ENCODE results near the gene SSBP2. TPM values are rescaled to one million over a fixed set of nuclear protein-coding genes. Genes with fewer than 3 reads are reported as not detected.

The SSBP2 gene
- total RNA-seq (10 to 100 TPM; 36.2 to 99.9 TPM), polyA plus RNA-seq (10 to 100 TPM; 17.2 to 18.4 TPM)
- long read RNA-seq, donor 1, full-length matches to known transcripts, result 17 of 17 reads
- long read RNA-seq, donor 1, partial matches to known transcripts, result 0 of 17 reads
- long read RNA-seq, donor 1, other reads (novel, unspliced or antisense), result 0 of 17 reads
- long read RNA-seq, donor 2, full-length matches to known transcripts, result 4 of 15 reads
- long read RNA-seq, donor 2, partial matches to known transcripts, result 11 of 15 reads
- long read RNA-seq, donor 2, other reads (novel, unspliced or antisense), result 0 of 15 reads
- long read RNA-seq, donor 3, full-length matches to known transcripts, result 5 of 14 reads
- long read RNA-seq, donor 3, partial matches to known transcripts, result 9 of 14 reads
- long read RNA-seq, donor 3, other reads (novel, unspliced or antisense), result 0 of 14 reads
- long read RNA-seq, donor 4, full-length matches to known transcripts, result 6 of 6 reads
- long read RNA-seq, donor 4, partial matches to known transcripts, result 0 of 6 reads
- long read RNA-seq, donor 4, other reads (novel, unspliced or antisense), result 0 of 6 reads
- long read RNA-seq, donor 5, full-length matches to known transcripts, result 13 of 13 reads
- long read RNA-seq, donor 5, partial matches to known transcripts, result 0 of 13 reads
- long read RNA-seq, donor 5, other reads (novel, unspliced or antisense), result 0 of 13 reads

DNA sequence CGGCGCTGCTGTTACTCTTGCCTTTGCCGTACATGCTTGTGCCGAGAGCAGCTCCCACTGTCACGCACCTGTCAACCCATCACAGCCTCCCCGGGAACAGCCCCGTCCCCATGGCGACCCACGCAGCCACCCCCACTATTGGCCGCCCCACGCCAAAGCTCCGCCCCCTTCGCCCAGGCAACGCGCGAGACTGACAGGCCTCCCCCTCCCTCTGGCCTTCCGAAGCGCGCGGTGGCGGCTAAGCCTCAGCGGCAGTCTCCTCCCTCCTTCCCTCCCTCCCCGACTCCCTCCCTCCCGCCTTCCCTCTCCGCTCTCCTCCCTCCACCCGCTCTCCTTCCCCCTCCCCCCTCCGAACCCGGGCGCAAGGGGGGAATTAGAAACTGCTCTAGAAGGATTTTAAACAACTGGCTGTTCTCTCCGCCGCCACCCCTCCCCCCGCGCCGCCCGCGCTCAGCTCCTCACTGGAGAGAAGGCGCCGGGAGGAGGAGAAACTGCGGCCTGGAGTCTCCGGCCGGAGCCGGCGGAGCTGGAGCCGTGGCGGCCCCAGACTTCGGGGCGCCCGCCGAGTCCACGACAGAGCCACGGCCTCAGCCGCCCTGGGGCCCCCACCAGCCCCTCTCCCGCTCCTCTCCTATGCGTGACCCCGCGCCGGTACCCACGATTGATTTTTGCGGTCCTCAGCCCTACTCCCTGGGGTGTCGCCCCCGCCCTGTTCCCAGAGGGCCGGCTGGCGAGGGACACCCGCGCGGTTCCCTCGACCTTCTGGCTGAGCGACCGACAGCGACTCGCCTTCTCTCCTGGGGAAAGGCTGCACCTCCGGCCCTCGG lies at the start of gene SSBP2:
Gene SSBP2, minus strand, starts transcription at position 89 of the 827 bp plus-strand sequence. Its CDS starts 55 bp downstream, at position 34.
- Histone ChIP-seq H3K9me3 (ENCODE audit: control insufficient read depth in 4 of 4, insufficient read depth in 3 of 4, low read length in 3 of 4) (no peaks in the 10 kb centered on the region), H3K4me1 (ENCODE audit: control insufficient read depth in 5 of 5, insufficient read depth in 5 of 5, low read length in 5 of 5) (peaks cover 0 to 29% (median 5%) of the 10 kb centered on the region in 5 donors), H3K27me3 (ENCODE audit: control insufficient read depth in 3 of 3, insufficient read depth in 3 of 3, low read length in 2 of 3) (no peaks in the 10 kb centered on the region), H3K27ac (ENCODE audit: low read depth in 1 of 2, low read length in 1 of 2) (peak within 1 kb of the TSS; percentile 99), H3K4me3 (peak within 1 kb of the TSS; percentile 66), H3K36me3 (ENCODE audit: control insufficient read depth in 4 of 4, insufficient read depth in 4 of 4, low read length in 4 of 4) (no peaks in the 10 kb centered on the region), H3K9ac (ENCODE audit: insufficient read depth in 1 of 2, low read length in 2 of 2) (peak within 1 kb of the TSS; percentile 74 to 77)
- ATAC-seq (ENCODE audit: insufficient read depth, low FRiP score) (peak; percentile 92), DNase-seq (peak; percentile 100)
- WGBS, 2 donors, result 1% methylated on average over 48 to 73 of the region's 73 CpGs
- TF ChIP-seq, protein P1, sequence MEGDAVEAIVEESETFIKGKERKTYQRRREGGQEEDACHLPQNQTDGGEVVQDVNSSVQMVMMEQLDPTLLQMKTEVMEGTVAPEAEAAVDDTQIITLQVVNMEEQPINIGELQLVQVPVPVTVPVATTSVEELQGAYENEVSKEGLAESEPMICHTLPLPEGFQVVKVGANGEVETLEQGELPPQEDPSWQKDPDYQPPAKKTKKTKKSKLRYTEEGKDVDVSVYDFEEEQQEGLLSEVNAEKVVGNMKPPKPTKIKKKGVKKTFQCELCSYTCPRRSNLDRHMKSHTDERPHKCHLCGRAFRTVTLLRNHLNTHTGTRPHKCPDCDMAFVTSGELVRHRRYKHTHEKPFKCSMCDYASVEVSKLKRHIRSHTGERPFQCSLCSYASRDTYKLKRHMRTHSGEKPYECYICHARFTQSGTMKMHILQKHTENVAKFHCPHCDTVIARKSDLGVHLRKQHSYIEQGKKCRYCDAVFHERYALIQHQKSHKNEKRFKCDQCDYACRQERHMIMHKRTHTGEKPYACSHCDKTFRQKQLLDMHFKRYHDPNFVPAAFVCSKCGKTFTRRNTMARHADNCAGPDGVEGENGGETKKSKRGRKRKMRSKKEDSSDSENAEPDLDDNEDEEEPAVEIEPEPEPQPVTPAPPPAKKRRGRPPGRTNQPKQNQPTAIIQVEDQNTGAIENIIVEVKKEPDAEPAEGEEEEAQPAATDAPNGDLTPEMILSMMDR (IDR thresholded peaks at IDR 0.05; ENCODE audit: control extremely low read depth, extremely low read depth), result peak; percentile 14

DNA sequence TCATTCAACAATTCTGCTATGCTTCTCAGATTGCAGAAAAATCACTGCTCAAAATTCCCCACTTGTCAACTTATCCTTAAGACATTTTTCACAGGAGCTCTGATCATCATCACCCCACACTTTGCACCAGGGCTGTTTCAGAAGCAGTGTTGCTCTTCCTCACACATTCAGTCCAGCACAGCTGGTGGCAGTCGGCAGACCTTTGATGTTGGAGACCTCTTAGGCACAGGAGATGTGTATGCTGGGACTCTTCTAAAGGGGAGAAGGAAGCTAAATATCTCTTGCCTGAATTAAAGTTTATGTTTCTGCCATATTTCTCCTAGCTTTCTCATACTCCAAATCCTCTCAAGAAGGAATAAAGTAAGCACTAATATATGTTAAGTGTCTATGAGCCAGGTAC lies 44.8 kb upstream of the SSBP2 start:
- Histone ChIP-seq H3K4me1 (ENCODE audit: control insufficient read depth in 5 of 5, insufficient read depth in 5 of 5, low read length in 5 of 5) (peaks cover 0 to 6% (median 0%) of the 10 kb centered on the region in 5 donors), H3K36me3 (ENCODE audit: control insufficient read depth in 4 of 4, insufficient read depth in 4 of 4, low read length in 4 of 4) (no peaks in the 10 kb centered on the region), H3K4me3 (no peak overlapping the region), H3K27ac (ENCODE audit: low read depth in 1 of 2, low read length in 1 of 2) (no peak overlapping the region), H3K27me3 (ENCODE audit: control insufficient read depth in 3 of 3, insufficient read depth in 3 of 3, low read length in 2 of 3) (no peaks in the 10 kb centered on the region), H3K9me3 (ENCODE audit: control insufficient read depth in 4 of 4, insufficient read depth in 3 of 4, low read length in 3 of 4) (no peaks in the 10 kb centered on the region), H3K9ac (ENCODE audit: insufficient read depth in 1 of 2, low read length in 2 of 2) (no peak overlapping the region)
- TF ChIP-seq, protein P1 (IDR thresholded peaks at IDR 0.05; ENCODE audit: control extremely low read depth, extremely low read depth), result no peak
- ATAC-seq (ENCODE audit: insufficient read depth, low FRiP score), result no peak
- WGBS, 2 donors, result 69 to 83% methylated on average over 1 of the region's 1 CpG
- DNase-seq, result no peak

DNA sequence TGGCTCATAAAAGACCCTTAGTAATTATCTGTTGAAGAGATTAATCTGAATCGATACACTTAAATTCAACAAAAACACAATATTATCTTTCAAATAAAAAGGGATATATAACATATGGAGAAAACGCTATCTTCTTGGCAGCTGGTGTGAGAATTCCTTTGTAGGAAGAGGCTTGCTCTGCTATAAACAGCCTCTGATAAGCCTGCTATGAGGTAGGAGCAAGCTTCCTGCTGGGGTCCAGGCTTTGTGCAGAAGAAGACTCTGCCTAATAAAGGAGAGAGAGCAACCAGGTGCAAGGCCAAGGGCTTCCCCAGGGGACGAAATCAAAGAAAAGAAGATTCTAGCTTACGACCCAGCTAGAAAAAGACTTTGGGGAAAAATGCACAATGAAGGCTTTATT lies 43.3 kb upstream of the SSBP2 start:
- 70 to 82% methylated on average over 4 of the region's 4 CpGs for WGBS, 2 donors
- no peaks in the 10 kb centered on the region for H3K9me3 ChIP-seq (ENCODE audit: control insufficient read depth in 4 of 4, insufficient read depth in 3 of 4, low read length in 3 of 4)
- no peak overlapping the region for H3K9ac ChIP-seq (ENCODE audit: insufficient read depth in 1 of 2, low read length in 2 of 2)
- H3K27me3 ChIP-seq (ENCODE audit: control insufficient read depth in 3 of 3, insufficient read depth in 3 of 3, low read length in 2 of 3), result no peaks in the 10 kb centered on the region
- no peak overlapping the region for H3K4me3 ChIP-seq
- H3K4me1 ChIP-seq (ENCODE audit: control insufficient read depth in 5 of 5, insufficient read depth in 5 of 5, low read length in 5 of 5), result peaks cover 0 to 10% (median 0%) of the 10 kb centered on the region in 5 donors
- ATAC-seq (ENCODE audit: insufficient read depth, low FRiP score) (no peak), DNase-seq (peak in 2 of 3 donors; percentile 38 to 51)
- TF ChIP-seq, protein P1 (IDR thresholded peaks at IDR 0.05; ENCODE audit: control extremely low read depth, extremely low read depth), result no peak
- no peaks in the 10 kb centered on the region for H3K36me3 ChIP-seq (ENCODE audit: control insufficient read depth in 4 of 4, insufficient read depth in 4 of 4, low read length in 4 of 4)
- no peak overlapping the region for H3K27ac ChIP-seq (ENCODE audit: low read depth in 1 of 2, low read length in 1 of 2)

Measured in lung (tissue), 16 donors.